ENCODE data around the gene TTLL11.

The TTLL11 gene

GRCh38 chr9:121841771-121842611 lies 251.1 kb downstream of the TTLL11 start:
- DNase-seq, result no peak

GRCh38 chr9:121840838-121841760 lies 252.0 kb downstream of the TTLL11 start:
- DNase-seq, result no peak

- DNase-seq, result no peak
These were observed 253.2 kb downstream of the TTLL11 start for GRCh38 chr9:121839726-121840500.

GRCh38 chr9:121838746-121839669 lies 254.1 kb downstream of the TTLL11 start:
- no peak for DNase-seq

- no peak for DNase-seq
These were observed 255.8 kb downstream of the TTLL11 start for GRCh38 chr9:121837113-121837961.

- no peak for DNase-seq
These were observed 256.7 kb downstream of the TTLL11 start for GRCh38 chr9:121836366-121836885.

GRCh38 chr9:121835587-121836365 lies 257.3 kb downstream of the TTLL11 start:
- DNase-seq, result no peak

GRCh38 chr9:121833061-121833460 lies 260.0 kb downstream of the TTLL11 start:
- DNase-seq, result no peak

- no peak for DNase-seq
These were observed 261.2 kb downstream of the TTLL11 start for GRCh38 chr9:121831869-121832268.

- no peak for DNase-seq
These were observed 262.5 kb downstream of the TTLL11 start for GRCh38 chr9:121830441-121831140.

- DNase-seq, result no peak
These were observed 265.7 kb downstream of the TTLL11 start for GRCh38 chr9:121827251-121827967.

GRCh38 chr9:121826711-121827110 lies 266.4 kb downstream of the TTLL11 start:
- no peak for DNase-seq

GRCh38 chr9:121825031-121825691 lies 267.9 kb downstream of the TTLL11 start:
- DNase-seq, result no peak

- no peak for DNase-seq
These were observed 268.5 kb downstream of the TTLL11 start for GRCh38 chr9:121824651-121825030.

- DNase-seq, result no peak
These were observed 269.5 kb downstream of the TTLL11 start for GRCh38 chr9:121823451-121824169.

- no peak for DNase-seq
These were observed 270.7 kb downstream of the TTLL11 start for GRCh38 chr9:121822093-121823085.

All from amniotic stem cell (primary cell).